Left lung (tissue), 10 donors: ENCODE measurements around the gene KCNIP2. TPM values are rescaled to one million over a fixed set of nuclear protein-coding genes. Genes with fewer than 3 reads are reported as not detected.

ENCODE experiments used
- ATAC-seq: fragments of 200-7000 bp; cut with Tn5 transposase; one replicate; pipeline ENCODE4 v1.9.1; 2020; ENCODE audit warnings: moderate library complexity
- DNase-seq, 4 donors: peaks; one replicate each; pipeline ENCODE4 v3.0.0-alpha.2; 2013 to 2020
- H3K27ac ChIP-seq, 2 donors: fragments of 200-600 bp; sonication (generic) in 1 of 2; one replicate each; pipeline versions ENCODE4 v1.5.0 to v1.8.0; 2020 to 2021
- H3K27me3 ChIP-seq, 2 donors: fragments of 200-600 bp; sonication (generic) in 1 of 2; one replicate each; pipeline versions ENCODE4 v1.5.0 to v1.8.0; 2020 to 2021
- H3K36me3 ChIP-seq, 2 donors: fragments of 200-600 bp; sonication (generic) in 1 of 2; one replicate each; pipeline versions ENCODE4 v1.5.0 to v1.8.0; 2020 to 2021
- H3K4me1 ChIP-seq, 2 donors: fragments of 200-600 bp; one replicate each; pipeline ENCODE4 v1.8.0; 2021
- H3K4me3 ChIP-seq, 2 donors: fragments of 200-600 bp; sonication (generic) in 1 of 2; one replicate each; pipeline versions ENCODE4 v1.5.0 to v1.8.0; 2020 to 2021; ENCODE audit warnings: mild to moderate bottlenecking in 1 of 2
- H3K9me3 ChIP-seq, 2 donors: fragments of 200-600 bp; sonication (generic) in 1 of 2; one replicate each; pipeline versions ENCODE4 v1.5.0 to v1.8.0; 2020 to 2021
- intact Hi-C, 2 donors: fragments of 100-400 bp; cut with DNase I; formaldehyde crosslinking; loops; one replicate each; pipeline versions ENCODE4 v1.11.2 to v1.14.2; 2022
- polyA plus RNA-seq, 6 donors: library from polyadenylated mRNA; unstranded; fragments of 120-200 nt; gene quantifications; one replicate each; pipeline ENCODE4 v1.2.1, GENCODE V29; 2013; ENCODE audit not compliant: insufficient read length in 6 of 6
- total RNA-seq, 2 donors: library from RNA; stranded (reverse); fragmentation: NEBNext Ultra II Directional; extraction: Animal tissue kit (Norgen Biotek cat#: 25700); gene quantifications; one replicate each; pipeline ENCODE4 v1.2.1, GENCODE V29; 2021
- TF ChIP-seq, protein P1 (sequence below), 2 donors: fragments of 200-600 bp; sonication (generic) in 1 of 2; IDR thresholded peaks; one replicate each; pipeline versions ENCODE4 v1.5.0 to v1.8.0; 2021; ENCODE audit warnings: antibody characterized with exemption in 2 of 2
- donor health status: DM: no; HTN: yes; CAD: no.
- donor health status: DM: no; HTN: no; CAD: no.

KCNIP2 gene
- total and polyA plus RNA-seq, 8 donors = 2.2 to 9.0 (median 7.8) TPM

DNA sequence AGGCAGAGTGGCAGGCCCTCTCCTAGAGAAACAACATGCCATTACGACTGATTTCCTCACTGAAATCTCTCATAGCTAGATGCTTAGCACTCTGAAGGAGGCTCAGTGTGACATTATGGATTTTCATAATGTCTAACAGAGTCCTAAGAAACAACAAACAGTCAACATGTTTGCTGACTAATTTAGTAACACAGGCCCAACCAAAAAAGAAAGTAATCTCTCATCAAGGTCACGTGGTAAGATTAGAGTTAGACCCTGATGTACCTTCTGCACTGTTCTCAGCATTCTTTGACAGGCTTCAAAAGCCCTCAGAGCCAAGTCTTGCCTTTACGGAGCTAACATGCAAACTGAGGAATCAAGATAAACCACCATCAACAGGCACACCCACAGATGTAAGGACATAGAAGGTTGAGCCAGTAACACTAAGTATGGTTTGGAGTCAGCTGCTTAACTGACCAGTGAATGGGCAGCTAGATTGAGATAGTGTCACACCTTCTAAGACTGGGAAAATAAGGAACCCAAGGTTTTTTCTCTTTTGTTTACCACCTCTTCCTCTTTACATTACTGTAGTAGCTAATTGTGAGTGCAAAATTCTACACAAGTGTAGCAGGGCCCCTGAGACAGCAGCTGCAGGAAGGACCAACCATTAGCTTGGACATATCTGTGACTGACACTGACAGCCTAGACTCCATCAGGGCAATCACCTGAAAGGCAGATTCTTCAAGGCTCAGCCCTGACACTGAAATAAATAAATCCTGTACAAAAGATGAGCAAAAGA lies 15.3 kb upstream of the KCNIP2 start:
- TF ChIP-seq, protein P1, sequence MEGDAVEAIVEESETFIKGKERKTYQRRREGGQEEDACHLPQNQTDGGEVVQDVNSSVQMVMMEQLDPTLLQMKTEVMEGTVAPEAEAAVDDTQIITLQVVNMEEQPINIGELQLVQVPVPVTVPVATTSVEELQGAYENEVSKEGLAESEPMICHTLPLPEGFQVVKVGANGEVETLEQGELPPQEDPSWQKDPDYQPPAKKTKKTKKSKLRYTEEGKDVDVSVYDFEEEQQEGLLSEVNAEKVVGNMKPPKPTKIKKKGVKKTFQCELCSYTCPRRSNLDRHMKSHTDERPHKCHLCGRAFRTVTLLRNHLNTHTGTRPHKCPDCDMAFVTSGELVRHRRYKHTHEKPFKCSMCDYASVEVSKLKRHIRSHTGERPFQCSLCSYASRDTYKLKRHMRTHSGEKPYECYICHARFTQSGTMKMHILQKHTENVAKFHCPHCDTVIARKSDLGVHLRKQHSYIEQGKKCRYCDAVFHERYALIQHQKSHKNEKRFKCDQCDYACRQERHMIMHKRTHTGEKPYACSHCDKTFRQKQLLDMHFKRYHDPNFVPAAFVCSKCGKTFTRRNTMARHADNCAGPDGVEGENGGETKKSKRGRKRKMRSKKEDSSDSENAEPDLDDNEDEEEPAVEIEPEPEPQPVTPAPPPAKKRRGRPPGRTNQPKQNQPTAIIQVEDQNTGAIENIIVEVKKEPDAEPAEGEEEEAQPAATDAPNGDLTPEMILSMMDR (IDR thresholded peaks at IDR 0.05) = no peak
- H3K27ac ChIP-seq = no peak overlapping the region
- DNase-seq (no peak), ATAC-seq (no peak)
- no peaks in the 10 kb centered on the region for H3K4me1 ChIP-seq
- peaks cover 0 to 10% of the 10 kb centered on the region in 2 donors for H3K36me3 ChIP-seq
- H3K4me3 ChIP-seq = no peak overlapping the region
- H3K9me3 ChIP-seq = peaks cover 0 to 9% of the 10 kb centered on the region in 2 donors
- H3K27me3 ChIP-seq = no peaks in the 10 kb centered on the region
- intact Hi-C loops = no loop called here

DNA sequence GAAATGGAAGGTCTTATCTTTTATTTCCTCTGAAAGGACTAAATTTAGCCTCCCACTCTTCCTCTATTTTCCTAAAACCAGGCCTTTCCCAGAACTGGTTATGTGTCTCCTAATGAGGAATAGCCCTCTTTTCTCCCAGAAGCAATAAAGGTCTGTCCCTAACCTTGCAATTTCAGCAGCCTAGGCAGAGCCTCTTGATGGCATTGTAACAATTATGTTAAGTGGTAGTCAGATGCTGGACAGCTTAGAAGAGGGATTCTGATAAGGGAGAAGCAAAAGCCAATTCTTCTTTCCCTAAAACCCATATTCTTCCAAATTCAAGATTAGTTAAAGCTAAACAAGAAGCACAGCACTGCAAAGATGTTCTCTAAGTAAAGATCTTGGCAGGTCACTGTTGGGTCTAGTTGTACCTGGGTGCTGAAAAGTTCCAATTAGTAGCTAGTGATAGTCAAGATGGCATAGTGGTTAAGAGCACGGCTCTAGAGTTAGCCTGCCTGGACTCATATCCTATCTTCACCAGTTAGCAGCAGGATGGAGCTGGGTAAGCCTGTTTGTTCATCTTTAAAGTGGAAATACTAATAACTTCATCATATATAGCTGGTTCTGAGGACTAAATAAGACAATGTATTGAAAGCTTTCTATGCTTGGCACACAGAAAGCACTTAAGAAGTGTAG lies 14.3 kb upstream of the KCNIP2 start:
- intact Hi-C loops = no loop called here
- DNase-seq = no peak
- Histone ChIP-seq H3K4me1 (no peaks in the 10 kb centered on the region), H3K4me3 (no peak overlapping the region), H3K9me3 (peaks cover 0 to 9% of the 10 kb centered on the region in 2 donors), H3K27me3 (no peaks in the 10 kb centered on the region), H3K27ac (no peak overlapping the region), H3K36me3 (peaks cover 0 to 10% of the 10 kb centered on the region in 2 donors)
- ATAC-seq = no peak
- TF ChIP-seq, protein P1 (IDR thresholded peaks at IDR 0.05) = no peak

DNA sequence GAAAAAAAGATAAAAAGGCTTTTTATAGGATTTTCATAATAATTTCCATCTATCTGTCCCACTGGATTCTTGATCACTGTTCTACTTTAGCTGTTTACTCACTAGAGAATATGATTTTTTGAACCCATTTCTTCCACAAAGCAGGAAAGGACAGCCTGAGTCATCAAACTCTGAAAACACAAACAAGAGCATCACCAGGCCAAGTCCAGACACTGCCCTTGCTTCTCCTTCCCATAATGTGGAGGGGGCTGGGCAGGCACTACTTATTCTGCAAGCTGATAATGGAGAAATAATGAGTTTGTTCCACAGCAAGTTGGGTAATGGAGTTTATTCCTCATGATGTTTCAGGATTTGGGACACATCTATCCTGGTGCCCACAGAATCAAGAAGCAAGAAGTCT lies 13.0 kb upstream of the KCNIP2 start:
- H3K4me3 ChIP-seq = no peak overlapping the region
- H3K27ac ChIP-seq = no peak overlapping the region
- ATAC-seq (peak; percentile 48), DNase-seq (no peak)
- H3K9me3 ChIP-seq = peaks cover 0 to 9% of the 10 kb centered on the region in 2 donors
- intact Hi-C loops = no loop called here
- TF ChIP-seq, protein P1 (IDR thresholded peaks at IDR 0.05) = no peak
- peaks cover 0 to 2% of the 10 kb centered on the region in 2 donors for H3K36me3 ChIP-seq
- no peaks in the 10 kb centered on the region for H3K27me3 ChIP-seq
- no peaks in the 10 kb centered on the region for H3K4me1 ChIP-seq

DNA sequence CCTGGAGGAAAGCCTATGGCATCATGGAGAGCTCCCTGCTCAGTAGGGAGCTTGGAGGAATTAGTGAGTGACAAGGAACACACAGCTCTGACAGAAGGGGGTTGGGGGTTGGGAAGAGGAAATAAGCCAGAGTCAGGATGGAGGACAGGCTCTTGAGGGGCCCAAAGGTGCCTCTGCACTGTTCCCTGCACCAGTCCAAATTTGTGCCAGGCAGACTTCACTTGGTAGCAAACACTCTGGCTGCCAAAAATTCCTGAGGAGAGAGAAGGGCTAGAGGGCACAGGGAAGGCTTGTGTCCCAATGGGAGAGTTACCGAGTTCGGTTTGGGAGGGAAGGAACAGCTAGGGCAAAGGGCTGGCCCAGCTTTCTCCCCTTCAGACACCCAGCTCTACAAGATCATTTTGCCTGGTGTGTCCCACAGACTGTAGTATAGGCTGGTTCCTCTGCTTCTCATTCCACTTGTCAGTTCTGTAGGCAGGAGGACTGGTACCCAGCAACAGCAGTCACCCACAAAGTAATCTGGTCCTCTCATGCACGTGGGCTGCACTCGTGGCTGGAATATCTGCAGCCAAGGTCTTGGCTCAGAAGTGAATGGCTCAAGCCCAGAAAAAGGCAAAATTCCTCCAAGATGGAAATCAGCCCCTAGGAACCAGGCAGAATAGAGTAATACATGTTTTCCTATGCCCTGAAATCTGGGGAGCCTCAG lies 8.0 kb upstream of the KCNIP2 start:
- Histone ChIP-seq H3K4me3 (no peak overlapping the region), H3K27me3 (no peaks in the 10 kb centered on the region), H3K27ac (no peak overlapping the region), H3K9me3 (no peaks in the 10 kb centered on the region), H3K4me1 (peaks cover 0 to 19% of the 10 kb centered on the region in 2 donors), H3K36me3 (peaks cover 0 to 24% of the 10 kb centered on the region in 2 donors)
- no peak for ATAC-seq
- intact Hi-C loops = no loop called here
- TF ChIP-seq, protein P1 (IDR thresholded peaks at IDR 0.05) = no peak
- DNase-seq = no peak

DNA sequence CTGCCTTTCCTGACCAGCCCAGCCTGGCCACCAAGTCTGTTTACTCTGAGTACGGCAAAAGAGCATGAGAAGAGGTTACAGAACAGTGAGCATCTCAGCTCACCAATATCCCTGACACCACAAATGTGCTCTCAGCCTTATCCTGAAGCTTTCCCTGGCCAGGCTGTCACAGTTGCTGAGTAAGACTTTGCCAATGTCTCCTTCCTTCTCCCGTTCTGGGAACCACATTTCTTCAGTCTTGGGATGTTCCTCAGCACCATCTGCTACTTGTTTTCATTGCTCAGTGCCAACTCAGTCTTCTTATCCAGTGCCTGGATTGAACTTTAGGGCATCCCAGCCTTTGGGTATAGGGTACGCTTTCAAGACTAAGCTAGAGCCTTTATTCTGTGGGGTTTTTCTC lies 7.1 kb upstream of the KCNIP2 start:
- H3K36me3 ChIP-seq = peaks cover 0 to 32% of the 10 kb centered on the region in 2 donors

More for the DNA sequence above, 7.1 kb upstream of the KCNIP2 start:
- Histone ChIP-seq H3K27me3 (no peaks in the 10 kb centered on the region), H3K4me1 (peaks cover 0 to 19% of the 10 kb centered on the region in 2 donors), H3K9me3 (no peaks in the 10 kb centered on the region), H3K4me3 (no peak overlapping the region), H3K27ac (no peak overlapping the region)
- intact Hi-C loops = no loop called here
- ATAC-seq (no peak), DNase-seq (no peak)
- TF ChIP-seq, protein P1 (IDR thresholded peaks at IDR 0.05) = no peak
